ENCODE data around the gene DNAJC18. TPM values are rescaled to one million over a fixed set of nuclear protein-coding genes. Genes with fewer than 3 reads are reported as not detected.
"Not testable (repeated sequence)": the region's sequence is repeated elsewhere in the genome, so short reads cannot be mapped to it uniquely, and the experiment has no call there.

DNAJC18 gene
- total RNA-seq, 1 experiment from 2014 or later = 6.4 TPM

- no peak for DNase-seq (ENCODE audit: low spot score)
Measured at GRCh38 chr5:139461176-139461575, 21.9 kb upstream of the DNAJC18 start.

GRCh38 chr5:139460455-139460854 is 21.1 kb upstream of the DNAJC18 start:
- DNase-seq (ENCODE audit: low spot score) = no peak

- DNase-seq (ENCODE audit: low spot score) = no peak
Measured at GRCh38 chr5:139459451-139459934, 20.2 kb upstream of the DNAJC18 start.

- peak; percentile 87 for DNase-seq (ENCODE audit: low spot score)
Measured at GRCh38 chr5:139458580-139459407, 19.5 kb upstream of the DNAJC18 start.

GRCh38 chr5:139457653-139458306 is 18.5 kb upstream of the DNAJC18 start:
- no peak for DNase-seq (ENCODE audit: low spot score)

GRCh38 chr5:139457241-139457640 is 17.9 kb upstream of the DNAJC18 start:
- no peak for DNase-seq (ENCODE audit: low spot score)

GRCh38 chr5:139456776-139457175 is 17.5 kb upstream of the DNAJC18 start:
- DNase-seq (ENCODE audit: low spot score) = no peak

- DNase-seq (ENCODE audit: low spot score) = no peak
Measured at GRCh38 chr5:139454568-139455290, 15.4 kb upstream of the DNAJC18 start.

- DNase-seq (ENCODE audit: low spot score) = no peak
Measured at GRCh38 chr5:139453683-139454567, 14.6 kb upstream of the DNAJC18 start.

GRCh38 chr5:139451878-139452660 is 12.7 kb upstream of the DNAJC18 start:
- DNase-seq (ENCODE audit: low spot score) = no peak

- DNase-seq (ENCODE audit: low spot score) = no peak
Measured at GRCh38 chr5:139451176-139451575, 11.9 kb upstream of the DNAJC18 start.

GRCh38 chr5:139446956-139447779 is 7.8 kb upstream of the DNAJC18 start:
- DNase-seq (ENCODE audit: low spot score) = peak; percentile 42

- DNase-seq (ENCODE audit: low spot score) = no peak
Measured at GRCh38 chr5:139445325-139446170, 6.2 kb upstream of the DNAJC18 start.

GRCh38 chr5:139443831-139444453 is 4.6 kb upstream of the DNAJC18 start:
- DNase-seq (ENCODE audit: low spot score) = peak; percentile 82

GRCh38 chr5:139440416-139440815 is 1.1 kb upstream of the DNAJC18 start:
- DNase-seq (ENCODE audit: low spot score) = not testable (repeated sequence)

- DNase-seq (ENCODE audit: low spot score) = no peak
Measured at GRCh38 chr5:139438707-139439012, 665 bp downstream of the DNAJC18 start.

GRCh38 chr5:139435676-139436075 is 3.6 kb downstream of the DNAJC18 start:
- no peak for DNase-seq (ENCODE audit: low spot score)

- no peak for DNase-seq (ENCODE audit: low spot score)
Measured at GRCh38 chr5:139431706-139432105, 7.6 kb downstream of the DNAJC18 start.
